Amniotic stem cell (primary cell): ENCODE data around the gene PLEKHM1.
"Not testable (repeated sequence)": the region's sequence is repeated elsewhere in the genome, so short reads cannot be mapped to it uniquely, and the experiment has no call there.

Experiments
- DNase-seq: peaks from one replicate; lab custom pipeline; 2025; lab: John Stamatoyannopoulos, UW

PLEKHM1 gene

DNA sequence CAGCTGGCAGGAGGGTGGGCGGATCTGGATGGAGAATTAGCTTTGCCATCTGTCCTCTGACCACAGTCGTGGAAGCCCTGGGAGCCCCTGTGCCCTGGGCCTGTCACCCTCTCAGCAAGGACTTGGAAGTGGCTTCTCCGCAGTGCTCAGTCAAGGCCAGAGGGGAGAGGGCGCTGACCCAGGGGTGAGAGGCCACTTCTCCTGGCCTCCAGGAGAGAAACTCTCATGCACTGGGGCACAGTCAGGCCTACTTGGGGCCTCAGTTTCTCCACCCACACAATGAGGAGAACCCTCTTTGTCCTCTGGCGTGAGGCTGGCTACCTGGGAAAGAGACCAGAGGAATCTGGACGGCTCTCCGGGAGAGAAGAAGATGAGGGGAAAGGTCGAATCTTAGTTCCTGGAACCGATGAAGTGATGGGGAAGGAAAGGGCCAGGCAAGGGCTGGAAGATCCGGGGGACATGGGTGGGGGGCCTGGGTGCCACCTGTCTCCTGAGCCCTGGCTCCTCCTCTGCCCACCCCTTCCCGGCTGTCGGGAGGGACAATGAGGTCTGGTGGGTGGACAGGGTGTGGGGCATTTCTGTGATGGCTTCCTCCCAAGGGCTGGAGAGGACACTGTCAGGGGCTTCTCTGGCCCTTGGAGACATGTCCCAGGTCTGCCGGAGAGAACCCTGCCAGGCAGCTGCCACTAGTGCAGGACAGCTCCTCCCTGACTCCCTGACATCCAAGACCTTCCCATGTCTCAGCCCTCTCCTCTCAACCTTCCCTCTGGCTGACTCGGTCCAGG is 48.8 kb downstream of the PLEKHM1 start:
- no peak for DNase-seq

DNA sequence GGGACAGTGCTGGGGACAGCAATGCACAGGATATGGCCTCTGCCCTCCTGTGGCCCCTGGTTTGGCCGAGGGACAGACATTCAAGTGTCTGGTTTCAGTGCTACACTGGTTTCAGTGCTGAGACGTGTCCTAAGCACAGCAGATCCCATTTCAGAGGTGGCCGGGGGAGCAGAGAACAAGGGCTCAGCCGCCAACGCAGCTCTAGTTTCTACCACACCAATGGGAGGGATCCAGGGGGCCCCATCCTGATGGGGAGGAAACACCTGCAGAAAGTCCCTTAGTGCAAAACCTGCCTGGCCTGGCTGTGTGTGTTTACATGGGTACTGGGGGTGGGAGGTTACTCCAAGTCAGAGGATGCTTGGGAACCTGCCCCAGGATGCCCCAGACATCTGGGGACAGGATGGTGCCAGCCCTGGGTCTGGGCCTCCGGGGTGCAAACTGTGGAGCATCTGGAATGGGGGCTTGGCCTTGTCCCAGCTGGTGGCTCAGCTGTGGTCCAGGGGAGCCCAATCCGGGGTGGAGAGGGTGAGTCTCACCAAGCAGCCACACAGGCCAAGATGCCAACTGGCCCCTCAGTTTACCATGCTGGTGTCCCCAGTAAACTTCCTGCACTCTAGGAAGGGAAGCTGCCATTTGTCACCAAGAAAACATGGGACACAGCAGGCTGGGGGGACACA is 49.5 kb downstream of the PLEKHM1 start:
- not testable (repeated sequence) for DNase-seq

DNA sequence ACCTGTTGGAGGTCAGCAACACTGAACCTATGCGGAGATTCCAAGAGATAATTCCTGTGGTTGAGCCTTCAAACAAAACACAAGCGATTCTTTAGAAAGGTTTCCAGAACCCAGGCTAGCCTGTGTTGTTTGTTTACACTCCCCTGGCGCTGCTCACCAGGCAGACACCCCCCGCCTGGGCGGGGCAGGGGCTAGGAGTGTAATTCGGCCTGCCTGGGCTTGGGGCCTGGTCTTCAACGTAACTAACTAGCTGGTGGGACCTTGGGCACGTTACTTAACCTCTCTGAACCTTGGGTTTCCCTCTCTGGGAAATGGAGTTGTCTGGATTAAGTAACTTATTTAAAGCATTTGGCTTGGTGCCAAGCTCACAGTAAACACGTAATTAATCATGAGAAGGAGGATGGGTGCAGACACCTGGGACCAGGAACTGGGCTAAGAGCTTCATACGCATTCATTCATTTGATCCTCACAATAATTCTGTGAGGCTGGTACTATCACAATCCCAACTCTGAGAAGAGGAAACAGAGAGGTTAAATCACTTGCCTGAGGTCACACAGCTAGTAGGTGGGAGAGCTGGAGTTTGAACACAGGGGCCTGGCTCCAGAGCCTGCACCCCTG is 50.3 kb downstream of the PLEKHM1 start:
- no peak for DNase-seq

DNA sequence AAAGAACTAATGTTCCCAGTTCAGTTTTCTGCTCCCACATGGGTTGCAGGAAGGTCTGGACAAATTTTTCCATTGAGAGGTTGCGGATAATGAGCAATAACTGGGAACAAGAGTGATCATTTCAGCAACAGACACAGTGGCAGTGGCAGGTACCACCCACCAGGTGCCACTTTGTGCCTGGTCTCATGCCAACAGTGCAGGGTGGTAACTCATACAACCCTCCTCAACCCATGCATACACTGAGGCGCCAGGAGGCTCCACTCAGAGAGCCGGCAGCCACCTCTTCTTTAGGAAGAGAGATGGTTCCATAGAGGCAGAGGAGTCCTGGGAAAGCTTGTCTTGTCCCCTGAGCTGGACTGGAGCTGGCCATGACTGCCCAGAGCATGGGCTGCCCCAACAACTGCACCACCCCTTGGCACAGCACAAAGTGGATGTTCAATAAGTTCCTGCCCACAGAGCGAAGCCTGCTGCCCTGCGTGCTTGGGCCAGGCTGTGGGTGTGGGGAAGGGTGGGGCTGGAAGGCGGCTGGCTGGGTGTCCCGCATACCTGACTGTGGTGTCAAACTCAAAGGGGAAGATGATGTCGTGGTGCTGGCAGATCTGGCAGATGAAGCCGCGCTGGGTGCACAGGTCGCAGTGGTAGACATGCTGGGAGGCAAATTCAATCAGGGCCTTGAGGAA is 51.5 kb downstream of the PLEKHM1 start:
- DNase-seq = no peak

DNA sequence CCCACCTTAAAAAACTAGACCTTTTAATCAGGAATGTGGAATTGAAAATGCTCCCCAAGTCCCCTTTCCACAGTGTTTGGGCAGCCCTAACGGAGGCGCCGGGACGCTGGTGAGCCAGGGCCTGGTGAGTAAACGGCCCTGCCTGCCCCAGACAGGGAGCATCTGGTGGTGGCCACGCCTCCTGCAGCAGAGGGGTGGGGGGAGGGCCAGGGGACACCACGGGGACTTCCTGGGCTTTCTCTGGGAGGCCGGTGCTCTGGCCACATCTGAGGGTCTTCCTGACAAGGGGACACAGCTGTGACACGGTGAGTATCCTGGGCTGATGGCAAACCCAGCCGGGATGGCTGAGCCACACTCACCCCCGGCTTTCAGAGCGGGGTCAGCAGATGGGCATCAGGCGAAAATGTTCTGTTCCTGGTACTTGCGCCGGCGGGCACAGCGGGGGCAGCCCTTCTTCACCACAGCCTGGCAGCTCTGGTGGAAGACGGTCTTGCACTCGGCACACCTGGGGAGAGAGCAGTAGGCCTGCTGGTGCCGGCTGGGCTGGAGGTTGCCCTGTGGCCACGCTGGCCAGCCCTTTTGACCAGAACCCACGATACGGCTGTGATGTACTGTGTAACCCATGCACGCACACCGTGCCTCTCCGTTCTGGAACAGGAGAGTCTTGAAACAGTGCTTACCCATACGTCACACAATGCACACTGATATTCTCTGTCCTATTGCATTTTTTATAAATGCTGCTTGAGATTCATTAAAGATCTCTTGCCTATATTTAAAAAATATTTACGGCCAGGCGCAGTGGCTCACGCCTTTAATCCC is 52.8 kb downstream of the PLEKHM1 start:
- DNase-seq = no peak

DNA sequence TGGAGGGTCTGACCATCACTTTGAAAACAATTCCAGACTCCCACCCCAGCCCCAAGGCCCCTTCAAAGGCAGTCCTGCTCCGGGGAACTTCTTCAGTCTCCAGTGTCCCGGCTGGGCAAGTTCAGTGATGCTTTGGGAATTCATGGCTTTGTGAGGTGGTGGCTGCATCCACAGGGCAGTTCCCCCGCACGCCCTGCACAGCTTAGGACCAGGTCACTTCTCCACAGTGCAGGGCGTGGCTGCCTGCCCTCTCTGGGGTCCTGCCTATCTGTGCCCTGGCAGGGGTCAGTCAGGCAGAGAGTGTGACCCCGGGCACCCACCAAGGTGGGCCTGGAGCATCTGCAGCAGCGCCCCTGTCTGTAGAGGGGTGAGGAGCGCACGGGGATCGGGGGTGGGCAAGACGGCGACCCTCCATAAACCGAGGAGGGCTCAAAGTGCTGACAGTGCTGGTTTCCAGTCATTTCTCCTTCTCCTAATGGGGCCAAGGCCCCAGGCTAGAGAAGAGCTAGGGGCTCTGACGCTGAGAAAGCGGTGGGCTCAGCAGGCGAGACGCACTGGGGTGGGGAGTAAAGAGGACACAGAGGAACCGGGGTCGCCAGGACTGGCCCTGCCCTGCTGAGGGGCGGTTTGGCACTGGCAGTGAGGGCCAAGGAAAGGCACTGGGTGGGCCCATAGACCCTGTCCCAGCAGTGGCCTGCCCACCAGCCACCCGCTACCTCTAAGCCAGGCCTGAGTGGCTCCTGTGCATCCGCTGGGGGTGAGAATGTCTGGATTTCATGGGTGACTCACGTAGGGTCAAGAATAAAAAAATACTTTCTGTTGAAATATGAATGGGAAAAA is 53.7 kb downstream of the PLEKHM1 start:
- DNase-seq = no peak

DNA sequence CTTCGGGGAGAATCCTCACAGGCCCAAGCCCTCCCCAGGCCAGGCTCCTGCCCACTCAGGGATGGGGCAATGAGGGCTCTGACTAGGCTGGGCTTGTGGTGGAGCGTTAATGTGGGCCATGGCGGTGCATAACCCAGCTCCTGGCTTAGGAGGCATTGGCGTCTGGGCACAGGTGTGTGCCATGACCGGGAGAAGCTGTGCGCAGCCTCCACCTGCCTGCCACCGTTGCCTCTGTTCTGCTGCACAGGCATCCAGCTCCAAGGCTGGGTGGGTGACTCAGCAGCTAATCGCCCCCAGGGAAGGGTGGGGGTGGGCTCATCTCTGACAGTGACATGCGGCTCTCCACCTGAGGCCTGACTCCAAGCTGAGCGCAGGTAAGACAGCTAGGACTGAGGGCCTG is 54.4 kb downstream of the PLEKHM1 start:
- no peak for DNase-seq

DNA sequence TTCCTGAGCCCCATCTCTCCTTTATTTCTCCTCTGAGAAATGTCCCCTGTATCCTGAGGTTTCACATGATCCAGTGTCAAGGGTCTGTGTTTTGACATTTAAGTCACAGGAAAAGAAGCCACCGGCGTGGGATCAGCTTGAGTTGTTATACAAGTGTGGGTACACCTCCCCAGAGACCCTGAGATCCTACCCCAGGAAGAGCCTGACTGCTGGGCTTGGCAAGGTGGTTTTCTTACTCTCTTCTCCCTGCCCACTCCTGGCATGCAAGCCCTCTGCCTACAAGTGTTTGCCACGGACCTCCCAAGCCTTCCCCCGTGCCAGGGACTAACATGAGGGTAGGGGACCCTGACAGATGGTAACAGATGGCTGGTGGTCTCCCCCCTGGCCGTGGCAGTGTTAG is 55.0 kb downstream of the PLEKHM1 start:
- DNase-seq = no peak

DNA sequence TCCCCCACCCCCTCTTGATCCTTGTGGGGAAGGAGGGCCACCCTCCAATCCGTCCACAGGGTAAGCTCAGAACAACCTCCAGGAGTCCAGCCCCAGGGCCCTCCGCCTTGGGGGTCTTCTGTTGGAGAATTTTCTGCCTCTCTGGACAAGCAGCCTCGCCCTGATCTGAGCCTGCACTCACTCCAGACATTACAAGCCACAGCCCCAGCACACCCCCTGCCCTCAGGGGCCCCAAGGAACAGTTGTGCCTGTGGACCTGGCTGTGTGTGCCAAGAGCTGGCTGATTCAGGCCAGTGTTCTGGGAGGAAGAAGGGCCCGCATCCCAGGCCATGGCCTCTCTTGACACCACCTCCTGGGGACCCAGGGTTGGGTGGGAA is 57.4 kb downstream of the PLEKHM1 start:
- DNase-seq = no peak

DNA sequence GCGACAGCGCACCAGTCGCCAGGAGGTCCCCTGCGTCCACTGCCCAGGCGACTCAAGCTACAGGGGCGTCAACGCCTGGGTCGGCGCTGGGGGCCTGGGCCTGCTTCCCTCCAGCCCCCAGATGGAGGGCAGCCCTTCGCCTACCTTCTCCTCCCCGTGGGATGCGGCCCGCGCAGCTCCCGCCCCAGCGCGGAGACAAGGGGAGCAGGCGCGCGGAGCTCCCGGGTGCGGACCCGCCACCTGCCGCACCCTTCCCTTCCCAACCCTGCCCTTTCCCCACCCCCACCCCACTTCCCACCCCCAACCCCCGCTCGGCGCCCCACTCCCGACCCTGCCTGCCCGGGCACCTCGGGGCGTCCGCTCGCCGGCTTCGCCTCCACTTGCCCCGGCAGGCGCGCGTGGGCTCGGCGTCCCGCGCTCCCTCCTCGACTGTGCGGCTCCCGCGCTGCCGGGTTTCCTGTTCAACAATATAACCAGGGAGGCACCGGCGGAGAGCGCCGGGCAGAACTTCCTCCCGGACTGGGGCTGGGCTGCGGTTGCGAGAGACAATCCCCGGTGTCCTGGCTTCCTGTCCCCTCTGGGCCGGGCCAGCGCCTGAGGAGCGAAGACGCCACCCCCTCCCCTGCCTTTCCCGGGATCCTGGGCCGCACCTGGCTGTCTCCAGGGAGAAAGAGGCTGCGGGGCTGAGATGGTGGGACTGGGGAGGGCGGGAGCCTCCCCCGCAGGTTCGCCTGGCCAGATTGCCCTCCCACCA is 57.9 kb downstream of the PLEKHM1 start, which contains the start of gene ARHGAP27:
Gene ARHGAP27 (minus strand): TSS at position 466 of the 754 bp plus-strand sequence. CDS start 2,591 bp downstream, outside the sequence.
- DNase-seq = no peak

DNA sequence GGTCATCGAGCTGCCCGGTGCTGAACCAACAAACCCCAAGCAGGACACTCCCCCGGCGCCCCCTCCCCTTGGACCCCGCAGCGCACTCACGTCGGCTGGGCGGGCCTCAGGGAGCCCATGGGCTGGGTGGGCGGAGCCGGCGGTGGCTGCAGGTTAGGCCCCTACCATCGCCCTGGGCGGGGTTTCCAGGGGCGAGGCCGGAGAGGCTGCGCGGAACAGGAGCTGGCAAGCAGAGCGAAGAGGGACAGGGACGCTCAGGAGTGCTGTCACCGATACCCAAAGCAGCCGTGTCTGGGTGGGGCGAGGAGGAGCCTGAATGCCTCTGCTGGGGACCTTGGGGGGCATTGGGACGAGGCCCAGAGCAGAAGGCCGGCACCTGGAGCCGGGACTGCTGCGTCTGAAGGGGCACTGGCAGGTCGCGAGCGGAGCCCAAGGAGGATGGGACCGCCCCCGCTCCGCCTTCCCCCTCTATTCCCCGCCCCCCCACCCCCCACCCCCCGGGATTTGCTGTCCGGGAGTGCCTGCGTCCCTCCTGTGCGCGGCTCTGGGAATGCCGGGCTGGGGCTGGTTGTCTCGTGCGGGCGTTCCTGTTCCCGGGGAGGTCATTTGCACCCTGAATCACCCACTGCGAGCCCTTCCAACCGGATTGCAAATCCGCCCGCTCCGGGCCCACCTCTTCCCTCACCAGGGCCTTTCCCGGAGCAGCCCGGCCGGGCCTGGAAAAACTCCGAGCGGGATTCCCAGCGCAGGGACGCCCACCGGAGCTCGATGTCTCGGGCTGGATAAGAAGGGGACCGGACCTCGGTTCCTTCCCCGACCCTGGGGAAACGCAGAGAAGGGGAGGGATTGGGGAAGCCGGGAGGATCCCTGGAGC is 58.8 kb downstream of the PLEKHM1 start:
- no peak for DNase-seq

DNA sequence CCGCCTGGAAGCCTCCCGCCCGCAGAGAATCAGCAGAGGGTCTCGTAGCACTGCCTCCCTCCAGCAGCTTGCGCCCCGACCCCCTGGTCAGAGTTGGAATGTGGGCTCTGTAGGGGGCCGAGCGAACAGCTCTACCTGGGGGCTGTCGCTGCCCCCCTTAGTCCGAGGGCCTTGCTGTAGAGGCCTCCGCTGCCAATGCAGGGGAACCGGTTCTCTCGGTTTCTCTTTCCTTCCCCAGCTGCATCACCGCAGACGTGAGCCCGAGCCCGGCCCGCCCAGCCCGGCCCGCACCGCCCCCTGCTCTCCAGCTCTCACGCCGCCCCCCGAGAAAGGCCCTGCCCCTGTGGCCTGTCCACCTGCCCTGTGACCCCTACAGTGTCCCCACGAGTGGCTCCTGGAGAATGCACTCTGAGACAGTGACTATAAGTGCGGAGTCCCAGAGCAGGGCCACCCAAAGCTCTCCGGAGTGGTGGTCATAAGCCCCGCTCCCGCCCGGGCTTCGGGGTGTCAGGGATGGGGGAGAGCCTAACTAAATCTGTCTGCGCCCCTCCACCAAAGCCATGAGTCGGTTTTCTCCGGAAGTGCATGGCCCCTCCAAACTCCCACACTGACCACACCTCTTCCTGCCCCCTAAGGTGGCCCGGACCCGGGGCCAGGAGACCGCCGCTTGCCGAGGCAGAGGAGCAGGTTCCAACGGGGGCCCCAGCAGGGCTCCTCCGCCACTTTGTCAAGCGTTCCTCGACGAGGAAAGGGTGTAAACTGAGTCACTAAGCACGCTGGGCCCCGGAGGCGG is 59.6 kb downstream of the PLEKHM1 start:
- no peak for DNase-seq

DNA sequence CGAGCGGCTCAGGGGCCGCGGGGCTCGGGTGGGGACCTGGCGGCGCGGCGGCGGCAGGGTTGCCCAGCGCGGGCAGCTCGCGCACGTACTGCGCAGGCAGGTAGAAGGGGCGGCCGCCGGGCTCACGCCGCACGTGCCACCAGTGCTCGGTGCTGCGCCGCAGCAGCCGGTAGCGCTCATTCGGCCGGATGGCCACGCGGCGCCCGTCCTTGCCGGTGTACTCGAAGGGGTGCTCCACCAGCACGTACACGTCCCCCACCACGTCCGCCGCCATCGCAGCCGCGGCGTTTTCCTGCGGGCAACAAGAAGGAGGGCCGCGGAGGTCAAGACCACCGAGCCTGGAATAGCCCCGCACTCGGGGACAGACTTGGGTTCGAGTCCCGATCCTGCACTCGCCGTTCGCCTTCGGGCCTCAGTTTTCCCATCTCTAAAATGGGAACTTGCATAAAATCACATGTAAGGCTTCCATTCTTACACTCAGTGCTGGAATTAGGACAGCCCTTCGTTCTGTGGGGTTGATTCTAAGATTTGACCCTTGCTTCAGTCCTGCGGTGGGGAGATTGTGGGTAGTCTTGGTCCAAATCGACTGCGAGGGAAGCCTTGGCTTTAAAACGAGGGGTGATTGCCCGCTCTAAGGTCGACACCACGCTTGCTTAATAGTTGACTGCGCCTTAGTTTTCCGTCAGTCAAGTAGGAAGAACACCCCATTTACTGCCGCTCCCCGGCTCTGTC is 60.3 kb downstream of the PLEKHM1 start:
- no peak for DNase-seq

DNA sequence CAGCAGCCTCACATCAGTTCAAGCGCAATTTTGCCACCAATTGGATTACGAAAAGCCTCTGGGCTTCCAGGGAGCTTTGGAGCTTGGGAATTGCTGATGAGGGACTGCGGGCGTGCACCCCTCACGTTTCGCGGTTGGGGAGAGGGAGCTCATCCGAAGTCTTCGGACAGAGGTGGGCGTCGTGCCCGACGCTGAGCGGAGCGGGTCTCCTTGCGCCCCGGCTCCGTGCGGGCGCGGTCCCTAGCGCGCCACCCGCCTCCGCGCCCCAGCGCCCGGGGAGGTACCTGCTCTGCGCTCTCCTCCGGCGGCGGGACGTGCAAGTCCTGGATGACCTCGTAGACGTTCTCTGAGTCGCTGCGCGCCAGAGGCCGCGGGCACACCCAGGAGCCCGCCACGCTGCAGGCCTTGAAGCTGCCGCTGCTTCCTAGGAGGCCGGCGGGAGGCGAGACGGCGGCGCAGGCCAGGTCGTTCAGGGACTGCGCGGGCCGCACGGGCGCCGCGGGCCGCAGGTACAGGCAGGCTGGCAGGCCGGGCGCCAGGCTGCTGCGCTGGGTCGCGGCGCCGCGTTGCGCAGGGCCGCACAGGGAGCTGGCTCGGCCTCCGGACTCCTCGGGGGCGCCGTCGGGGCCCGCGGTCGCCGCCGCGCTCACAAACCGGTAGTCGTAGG is 61.0 kb downstream of the PLEKHM1 start:
- DNase-seq = no peak

DNA sequence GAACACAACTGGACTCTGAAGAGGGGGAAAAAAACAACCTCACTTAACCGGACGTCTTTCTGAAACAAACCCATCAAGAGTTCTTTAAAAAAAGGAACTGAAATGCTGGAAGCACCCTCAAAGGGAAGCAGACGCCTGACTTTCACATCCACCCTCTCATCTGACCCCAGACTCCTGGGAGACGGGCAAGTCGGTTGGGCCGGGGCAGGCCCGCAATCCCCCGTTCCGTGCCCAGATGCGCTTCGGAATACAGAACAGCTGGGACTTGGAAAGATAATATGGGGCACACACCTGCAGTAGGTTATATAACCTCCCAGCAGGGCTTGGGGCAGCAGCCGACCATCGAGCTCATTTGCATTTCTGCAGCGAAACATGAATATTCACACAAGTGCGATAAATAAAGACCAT is 61.6 kb downstream of the PLEKHM1 start:
- no peak for DNase-seq

DNA sequence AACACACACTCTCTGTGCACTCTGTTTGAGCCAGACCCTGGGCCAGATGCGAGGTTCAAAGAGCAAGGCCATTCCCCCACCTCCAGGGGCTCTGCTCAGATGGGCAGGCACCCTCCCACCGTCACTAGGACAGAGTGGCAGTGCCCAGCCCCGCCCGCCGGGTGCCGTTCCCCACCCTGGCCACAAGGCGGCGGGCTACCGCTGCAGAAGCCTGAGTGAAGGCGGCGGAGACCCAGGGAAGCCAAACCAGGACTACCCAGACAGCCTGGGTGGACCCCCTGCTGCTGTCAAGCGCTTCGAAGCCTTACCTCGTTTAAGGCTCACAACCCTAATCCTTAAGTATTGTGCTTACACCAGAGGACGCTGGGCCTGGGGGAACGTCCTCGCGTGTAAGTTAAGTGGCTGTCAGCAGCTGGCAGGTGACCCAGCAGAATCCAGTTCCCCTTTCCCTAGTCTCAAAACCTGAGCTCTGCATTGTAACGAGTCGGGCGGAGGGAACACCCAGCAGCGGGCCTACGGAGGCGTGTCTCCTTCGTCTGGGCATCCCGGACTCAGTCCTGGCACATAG is 62.4 kb downstream of the PLEKHM1 start:
- DNase-seq = no peak
